MM.1S (cell line): ENCODE measurements around the gene EIF4B.

Experiments
- EZH2 ChIP-seq: fragments of 300-600 bp; sonication (generic); optimal IDR thresholded peaks from 2 replicates; pipeline ENCODE3; 2017; ENCODE audit warnings: low read depth, mild to moderate bottlenecking, antibody characterized with exemption, low read length, mixed read lengths
- TF ChIP-seq, protein P1 (sequence below): fragments of 300-600 bp; sonication (generic); IDR thresholded peaks from 2 replicates; pipeline ENCODE4 v1.5.1; 2016; ENCODE audit warnings: antibody characterized with exemption, low read length, mixed read lengths

GRCh38 chr12:52975820-52976573 is 30.3 kb upstream of the EIF4B start:
- TF ChIP-seq, protein P1, sequence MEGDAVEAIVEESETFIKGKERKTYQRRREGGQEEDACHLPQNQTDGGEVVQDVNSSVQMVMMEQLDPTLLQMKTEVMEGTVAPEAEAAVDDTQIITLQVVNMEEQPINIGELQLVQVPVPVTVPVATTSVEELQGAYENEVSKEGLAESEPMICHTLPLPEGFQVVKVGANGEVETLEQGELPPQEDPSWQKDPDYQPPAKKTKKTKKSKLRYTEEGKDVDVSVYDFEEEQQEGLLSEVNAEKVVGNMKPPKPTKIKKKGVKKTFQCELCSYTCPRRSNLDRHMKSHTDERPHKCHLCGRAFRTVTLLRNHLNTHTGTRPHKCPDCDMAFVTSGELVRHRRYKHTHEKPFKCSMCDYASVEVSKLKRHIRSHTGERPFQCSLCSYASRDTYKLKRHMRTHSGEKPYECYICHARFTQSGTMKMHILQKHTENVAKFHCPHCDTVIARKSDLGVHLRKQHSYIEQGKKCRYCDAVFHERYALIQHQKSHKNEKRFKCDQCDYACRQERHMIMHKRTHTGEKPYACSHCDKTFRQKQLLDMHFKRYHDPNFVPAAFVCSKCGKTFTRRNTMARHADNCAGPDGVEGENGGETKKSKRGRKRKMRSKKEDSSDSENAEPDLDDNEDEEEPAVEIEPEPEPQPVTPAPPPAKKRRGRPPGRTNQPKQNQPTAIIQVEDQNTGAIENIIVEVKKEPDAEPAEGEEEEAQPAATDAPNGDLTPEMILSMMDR, result no peak
- TF ChIP-seq EZH2, result no peak
